Smooth muscle cell (in vitro differentiated cells): ENCODE results near the gene BRMS1. TPM values are rescaled to one million over a fixed set of nuclear protein-coding genes. Genes with fewer than 3 reads are reported as not detected.

Experiments
- DNase-seq: peaks from one replicate; lab custom pipeline; 2025; ENCODE audit not compliant: unreplicated experiment; lab: John Stamatoyannopoulos, UW
- H2AFZ ChIP-seq: fragments of 200-600 bp; sonication (generic); 2 replicates; pipeline ENCODE4 v1.6.0; 2016; ENCODE audit warnings: antibody characterized with exemption, low read depth, mild to moderate bottlenecking
- H3F3A ChIP-seq: fragments of 200-600 bp; sonication (generic); 2 replicates; pipeline ENCODE4 v1.6.0; 2017; ENCODE audit warnings: antibody characterized with exemption, low read depth
- H3K27ac ChIP-seq: fragments of 200-600 bp; sonication (generic); 2 replicates; pipeline ENCODE4 v1.5.1; 2016; ENCODE audit warnings: low read depth, mild to moderate bottlenecking
- H3K27me3 ChIP-seq: fragments of 200-600 bp; sonication (generic); 2 replicates; pipeline ENCODE4 v1.6.1; 2016; ENCODE audit warnings: low read depth, mild to moderate bottlenecking
- H3K36me3 ChIP-seq: fragments of 200-600 bp; sonication (generic); 2 replicates; pipeline ENCODE4 v1.5.1; 2016; ENCODE audit warnings: low read depth
- H3K4me1 ChIP-seq: fragments of 200-600 bp; sonication (generic); 2 replicates; pipeline ENCODE4 v1.5.1; 2016; ENCODE audit warnings: low read depth
- H3K4me2 ChIP-seq: fragments of 200-600 bp; sonication (generic); 2 replicates; pipeline ENCODE4 v1.6.0; 2016; ENCODE audit warnings: mild to moderate bottlenecking
- H3K4me3 ChIP-seq: fragments of 200-600 bp; sonication (generic); 2 replicates; pipeline ENCODE4 v1.5.1; 2016; ENCODE audit warnings: mild to moderate bottlenecking
- H3K79me2 ChIP-seq: fragments of 200-600 bp; sonication (generic); 2 replicates; pipeline ENCODE4 v1.6.0; 2016; ENCODE audit warnings: low read depth, mild to moderate bottlenecking
- H3K9ac ChIP-seq: fragments of 200-600 bp; sonication (generic); 2 replicates; pipeline ENCODE4 v1.6.0; 2016; ENCODE audit warnings: low read depth
- H3K9me3 ChIP-seq: fragments of 200-600 bp; sonication (generic); replicated peaks from 2 replicates; pipeline ENCODE4 v1.5.1; 2016; ENCODE audit warnings: low read depth
- H4K20me1 ChIP-seq: fragments of 200-600 bp; sonication (generic); 2 replicates; pipeline ENCODE4 v1.6.0; 2016; ENCODE audit warnings: low read depth
- WGBS: methylation state at CpG from one replicate; pipeline ENCODE4 v1.1.7; 2016; ENCODE audit warnings: low lambda C conversion rate; 5-methylcytosine and 5-hydroxymethylcytosine counted together
- polyA plus RNA-seq: library from polyadenylated mRNA; unstranded; fragments of >200 nt; fragmentation: Nextera tagmentation; extraction: Ambion mirVana; gene quantifications from 2 replicates; pipeline ENCODE4 v1.2.1, GENCODE V29; 2016
- total RNA-seq: library from RNA; depleted of rRNA; stranded (reverse); fragments of >200 nt; gene quantifications from 2 replicates; pipeline ENCODE4 v1.2.3, GENCODE V29; 2014
- TF ChIP-seq, protein P1 (sequence below): fragments of 200-600 bp; sonication (generic); IDR thresholded peaks from 2 replicates; pipeline ENCODE4 v1.5.1; 2017; ENCODE audit warnings: borderline replicate concordance, mild to moderate bottlenecking, antibody characterized with exemption; ENCODE audit not compliant: insufficient read depth, poor library complexity, severe bottlenecking

BRMS1 gene
- total and polyA plus RNA-seq, 2 experiments from 2014 or later = 23.8 to 44.2 TPM

DNA sequence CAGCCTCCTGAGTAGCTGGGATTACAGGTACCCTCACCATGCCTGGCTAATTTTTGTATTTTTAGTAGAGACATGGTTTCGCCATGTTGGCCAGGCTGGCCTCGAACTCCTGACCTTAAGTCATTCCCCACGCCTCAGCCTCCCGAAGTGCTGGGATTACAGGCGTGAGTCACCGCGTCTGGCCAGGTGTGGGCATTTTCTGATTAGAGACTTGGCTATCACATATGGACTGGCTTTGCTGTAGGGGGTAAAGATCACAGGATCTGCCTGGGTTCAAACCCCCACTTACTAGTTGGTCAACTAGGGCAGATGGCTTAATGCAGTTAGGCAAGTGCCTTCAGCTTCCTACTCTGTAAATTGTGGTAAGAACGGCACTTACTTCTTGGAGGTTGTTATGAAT is 34.6 kb downstream of the BRMS1 start:
- Histone ChIP-seq H3F3A (peaks cover 23% of the 10 kb centered on the region), H3K27ac (no peak overlapping the region), H3K4me3 (no peak overlapping the region), H3K79me2 (peaks cover 13% of the 10 kb centered on the region), H4K20me1 (no peaks in the 10 kb centered on the region), H2AFZ (no peak overlapping the region), H3K9me3 (no peaks in the 10 kb centered on the region), H3K4me1 (peaks cover 19% of the 10 kb centered on the region), H3K9ac (no peak overlapping the region), H3K36me3 (no peaks in the 10 kb centered on the region), H3K27me3 (no peaks in the 10 kb centered on the region), H3K4me2 (no peak overlapping the region)
- TF ChIP-seq, protein P1, sequence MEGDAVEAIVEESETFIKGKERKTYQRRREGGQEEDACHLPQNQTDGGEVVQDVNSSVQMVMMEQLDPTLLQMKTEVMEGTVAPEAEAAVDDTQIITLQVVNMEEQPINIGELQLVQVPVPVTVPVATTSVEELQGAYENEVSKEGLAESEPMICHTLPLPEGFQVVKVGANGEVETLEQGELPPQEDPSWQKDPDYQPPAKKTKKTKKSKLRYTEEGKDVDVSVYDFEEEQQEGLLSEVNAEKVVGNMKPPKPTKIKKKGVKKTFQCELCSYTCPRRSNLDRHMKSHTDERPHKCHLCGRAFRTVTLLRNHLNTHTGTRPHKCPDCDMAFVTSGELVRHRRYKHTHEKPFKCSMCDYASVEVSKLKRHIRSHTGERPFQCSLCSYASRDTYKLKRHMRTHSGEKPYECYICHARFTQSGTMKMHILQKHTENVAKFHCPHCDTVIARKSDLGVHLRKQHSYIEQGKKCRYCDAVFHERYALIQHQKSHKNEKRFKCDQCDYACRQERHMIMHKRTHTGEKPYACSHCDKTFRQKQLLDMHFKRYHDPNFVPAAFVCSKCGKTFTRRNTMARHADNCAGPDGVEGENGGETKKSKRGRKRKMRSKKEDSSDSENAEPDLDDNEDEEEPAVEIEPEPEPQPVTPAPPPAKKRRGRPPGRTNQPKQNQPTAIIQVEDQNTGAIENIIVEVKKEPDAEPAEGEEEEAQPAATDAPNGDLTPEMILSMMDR = no peak
- 83% methylated on average over 8 of the region's 8 CpGs for WGBS
- no peak for DNase-seq

DNA sequence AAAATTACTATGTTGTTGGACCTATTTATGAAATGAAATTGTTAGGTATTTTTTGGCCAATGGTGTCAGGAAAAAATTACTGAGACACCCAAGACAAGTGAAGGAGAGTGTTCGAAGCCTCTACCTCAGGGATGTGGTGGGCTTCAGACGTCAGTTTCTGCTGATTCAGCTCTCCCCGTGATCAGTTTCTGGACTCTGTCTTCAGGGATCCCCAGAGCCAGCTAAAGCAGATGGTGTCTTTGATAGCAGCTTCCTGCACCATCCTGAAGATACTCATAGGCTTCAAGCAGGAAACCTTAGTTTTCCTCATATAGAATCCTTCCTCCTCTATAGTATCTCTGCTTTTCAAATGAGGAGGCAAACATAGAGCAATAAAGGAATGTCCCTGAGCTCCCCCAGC is 35.4 kb downstream of the BRMS1 start:
- no peak overlapping the region for H3K9ac ChIP-seq
- H3K27me3 ChIP-seq = no peaks in the 10 kb centered on the region
- DNase-seq = no peak
- TF ChIP-seq, protein P1 = no peak
- H3K9me3 ChIP-seq = no peaks in the 10 kb centered on the region
- H3K4me2 ChIP-seq = no peak overlapping the region
- H3K4me3 ChIP-seq = no peak overlapping the region
- no peaks in the 10 kb centered on the region for H3K36me3 ChIP-seq
- H3K79me2 ChIP-seq = peaks cover 5% of the 10 kb centered on the region
- H3F3A ChIP-seq = peaks cover 20% of the 10 kb centered on the region
- no peaks in the 10 kb centered on the region for H4K20me1 ChIP-seq
- H3K4me1 ChIP-seq = peaks cover 16% of the 10 kb centered on the region
- no peak overlapping the region for H2AFZ ChIP-seq
- no peak overlapping the region for H3K27ac ChIP-seq
- 33% methylated on average over 3 of the region's 3 CpGs for WGBS

DNA sequence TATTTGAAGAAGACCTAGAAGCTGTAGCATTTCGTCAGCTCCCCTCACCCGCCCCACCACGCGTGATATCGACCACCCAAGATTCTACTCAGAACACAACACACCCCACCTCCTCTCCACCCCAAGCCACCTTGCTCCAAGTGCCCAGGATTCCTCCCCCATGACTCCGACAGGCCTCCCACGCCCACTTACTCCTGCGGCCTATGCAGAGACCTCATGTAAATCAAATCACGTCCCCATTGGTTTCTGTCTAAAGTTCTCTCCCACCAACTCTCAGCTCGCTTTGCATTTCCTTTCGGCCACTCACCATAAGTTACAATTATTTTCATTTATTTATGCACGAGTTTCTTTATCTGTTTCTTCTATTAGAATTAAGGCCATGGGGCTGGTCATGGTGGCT is 42.2 kb downstream of the BRMS1 start:
- 88% methylated on average over 10 of the region's 12 CpGs for WGBS
- no peak for DNase-seq
- TF ChIP-seq, protein P1 = no peak
- Histone ChIP-seq H3K79me2 (no peaks in the 10 kb centered on the region), H3K9me3 (no peaks in the 10 kb centered on the region), H4K20me1 (no peaks in the 10 kb centered on the region), H3K4me3 (no peak overlapping the region), H3F3A (no peaks in the 10 kb centered on the region), H3K27me3 (no peaks in the 10 kb centered on the region), H2AFZ (no peak overlapping the region), H3K9ac (no peak overlapping the region), H3K36me3 (no peaks in the 10 kb centered on the region), H3K4me1 (no peaks in the 10 kb centered on the region), H3K27ac (no peak overlapping the region), H3K4me2 (no peak overlapping the region)

DNA sequence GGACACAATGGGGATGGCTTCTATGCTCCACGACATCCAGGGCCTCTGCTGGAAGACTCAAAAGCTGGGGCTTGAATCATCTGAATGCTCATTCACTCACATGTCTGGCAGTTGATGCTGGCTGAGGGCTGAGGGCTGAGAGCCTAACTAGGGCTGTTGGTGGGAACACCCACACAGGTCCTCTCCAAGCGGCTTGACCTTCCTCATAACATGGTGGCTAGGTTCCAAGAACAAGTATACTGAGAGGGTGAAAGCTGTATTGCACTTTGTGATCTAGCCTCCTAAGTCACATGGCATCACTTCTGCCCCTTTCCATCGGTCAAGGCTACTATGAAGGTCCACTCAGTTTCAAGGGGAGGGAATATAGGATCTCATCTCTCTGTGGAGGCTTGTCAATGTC is 45.7 kb downstream of the BRMS1 start:
- Histone ChIP-seq H3K9me3 (no peaks in the 10 kb centered on the region), H2AFZ (no peak overlapping the region), H3K79me2 (no peaks in the 10 kb centered on the region), H3K4me1 (no peaks in the 10 kb centered on the region), H3K9ac (no peak overlapping the region), H3K27me3 (no peaks in the 10 kb centered on the region), H3K4me2 (no peak overlapping the region), H3F3A (no peaks in the 10 kb centered on the region), H4K20me1 (no peaks in the 10 kb centered on the region), H3K36me3 (no peaks in the 10 kb centered on the region), H3K4me3 (no peak overlapping the region), H3K27ac (no peak overlapping the region)
- no peak for DNase-seq
- WGBS = 90% methylated on average over 3 of the region's 3 CpGs
- TF ChIP-seq, protein P1 = no peak
